GM19463 (cell line): Measurements from ENCODE around the gene AGAP1.

ENCODE experiments used
- ATAC-seq: cut with Tn5 transposase; IDR thresholded peaks from one replicate; pipeline ENCODE4 v1.9.1; 2021; ENCODE audit warnings: mild to moderate bottlenecking, moderate library complexity; ENCODE audit not compliant: unreplicated experiment

Gene AGAP1

DNA sequence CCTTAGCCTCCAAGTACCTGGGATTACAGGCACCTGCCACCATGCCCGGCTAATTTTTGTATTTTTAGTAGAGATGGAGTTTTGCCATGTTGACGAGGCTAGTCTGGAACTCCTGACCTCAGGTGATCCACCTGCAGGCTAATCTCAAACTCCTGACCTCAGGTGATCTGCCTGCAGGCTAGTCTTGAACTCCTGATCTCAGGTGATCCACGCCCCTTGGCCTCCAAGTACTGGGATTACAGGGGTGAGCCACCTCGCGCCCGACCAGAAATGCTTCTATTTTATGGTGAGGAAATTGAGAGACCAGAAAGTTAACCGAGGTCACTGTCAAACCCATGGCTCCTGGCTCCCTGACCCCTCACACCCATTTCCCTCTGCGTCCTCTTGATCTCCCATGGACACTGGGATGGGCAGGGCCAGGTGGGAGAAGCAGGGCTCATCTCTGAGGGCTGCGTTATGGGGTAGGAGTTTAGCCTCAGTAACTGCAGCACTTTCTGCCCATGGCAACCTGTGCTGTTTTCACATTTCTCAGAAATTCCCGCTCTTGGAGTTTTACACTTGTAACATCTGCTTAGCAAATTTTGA, 210.0 kb downstream of the AGAP1 start:
- ATAC-seq, result no peak

DNA sequence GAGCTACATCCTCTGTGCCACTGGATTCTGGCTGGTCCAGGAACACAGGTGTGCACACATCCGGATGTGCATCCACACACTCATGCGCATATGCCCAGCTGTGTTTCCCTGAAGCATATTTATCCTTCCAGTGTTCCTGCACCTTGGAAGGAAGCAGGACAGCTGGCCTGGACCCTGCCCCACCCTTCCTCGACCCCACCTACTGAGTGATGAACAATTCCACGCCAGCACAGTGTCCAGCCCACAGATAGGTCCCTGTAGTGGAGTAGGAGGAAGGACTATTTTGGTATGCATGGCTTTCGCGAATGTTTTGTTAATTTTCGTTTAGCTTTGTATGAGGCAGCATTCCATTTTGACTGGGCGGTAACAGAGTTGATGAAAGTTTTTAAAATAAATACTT, 211.5 kb downstream of the AGAP1 start:
- no peak for ATAC-seq

DNA sequence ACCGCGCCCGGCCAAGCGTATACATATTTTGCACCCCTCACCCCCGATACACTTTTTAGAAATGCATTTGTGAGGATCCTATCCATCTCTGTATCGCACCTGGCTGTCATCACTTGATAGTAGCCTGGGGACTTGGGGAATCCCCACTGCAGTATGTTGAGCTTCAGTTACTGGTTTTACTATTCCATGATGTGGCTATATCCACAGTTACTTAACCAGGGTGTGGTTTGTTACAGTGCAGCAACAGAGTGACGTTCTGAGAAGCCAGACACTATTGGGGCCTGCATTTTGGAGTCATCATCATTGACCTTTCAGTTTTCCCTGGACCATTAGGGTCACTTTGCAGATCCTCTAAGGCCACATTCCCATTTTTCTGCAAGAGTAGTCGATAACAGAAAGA, 212.7 kb downstream of the AGAP1 start:
- ATAC-seq, result no peak

DNA sequence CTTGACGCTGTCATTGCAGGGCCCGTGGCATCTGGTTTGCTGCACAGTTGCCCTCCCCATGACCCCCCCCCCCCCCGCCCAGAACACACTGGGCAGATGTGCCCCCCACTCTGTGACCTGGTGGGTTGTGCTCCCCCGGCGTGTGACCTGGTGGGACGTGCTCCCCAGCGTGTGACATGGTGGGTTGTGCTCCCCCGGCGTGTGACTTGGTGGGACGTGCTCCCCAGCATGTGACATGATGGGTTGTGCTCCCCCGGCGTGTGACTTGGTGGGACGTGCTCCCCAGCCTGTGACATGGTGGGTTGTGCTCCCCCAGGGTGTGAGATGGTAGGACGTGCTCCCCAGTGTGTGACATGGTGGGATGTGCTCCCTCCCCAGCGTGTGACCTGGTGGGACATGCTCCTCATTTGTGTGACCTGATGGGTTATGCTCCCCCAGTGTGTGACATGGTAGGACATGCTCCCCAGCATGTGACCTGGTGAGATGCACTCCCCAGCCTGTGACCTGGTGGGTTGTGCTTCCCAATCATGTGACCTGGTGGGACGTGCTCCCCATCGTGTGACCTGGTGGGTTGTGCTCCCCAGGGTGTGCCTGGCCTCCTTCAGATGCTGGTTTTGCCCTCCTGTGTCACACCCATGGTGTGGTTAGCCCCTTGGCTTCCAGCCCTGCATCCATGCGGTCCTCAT, 213.7 kb downstream of the AGAP1 start:
- ATAC-seq, result no peak

DNA sequence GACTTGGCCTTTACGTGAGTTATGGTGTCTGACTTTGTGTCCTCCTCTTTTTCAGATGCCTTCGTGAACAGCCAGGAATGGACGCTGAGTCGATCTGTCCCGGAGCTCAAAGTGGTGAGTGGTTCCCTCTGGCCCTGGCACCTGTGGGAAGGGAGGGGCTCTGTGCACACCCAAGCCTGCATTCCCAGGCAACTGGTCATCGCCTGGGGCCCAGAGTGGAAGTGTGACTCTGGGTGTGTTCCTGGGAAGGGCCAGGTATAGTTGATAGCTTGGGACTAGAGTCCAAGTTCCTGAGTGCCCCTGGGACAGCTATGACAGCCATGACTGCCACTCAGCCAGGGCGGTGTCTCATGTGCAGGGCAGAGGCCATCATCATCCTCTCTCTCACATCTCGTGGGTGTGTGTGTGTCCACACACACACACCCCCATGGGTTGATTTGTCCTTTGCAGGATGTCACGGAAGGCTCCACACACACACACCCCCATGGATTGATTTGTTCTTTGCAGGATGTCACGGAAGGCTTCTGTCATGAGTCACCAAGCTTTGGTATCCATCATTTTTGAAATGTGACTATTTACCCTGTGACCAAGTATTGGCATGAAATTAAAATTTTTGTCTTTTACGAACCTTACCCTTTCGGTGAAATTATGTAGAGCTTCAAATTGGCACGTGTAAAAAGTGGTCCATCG, 215.4 kb downstream of the AGAP1 start:
- no peak for ATAC-seq

DNA sequence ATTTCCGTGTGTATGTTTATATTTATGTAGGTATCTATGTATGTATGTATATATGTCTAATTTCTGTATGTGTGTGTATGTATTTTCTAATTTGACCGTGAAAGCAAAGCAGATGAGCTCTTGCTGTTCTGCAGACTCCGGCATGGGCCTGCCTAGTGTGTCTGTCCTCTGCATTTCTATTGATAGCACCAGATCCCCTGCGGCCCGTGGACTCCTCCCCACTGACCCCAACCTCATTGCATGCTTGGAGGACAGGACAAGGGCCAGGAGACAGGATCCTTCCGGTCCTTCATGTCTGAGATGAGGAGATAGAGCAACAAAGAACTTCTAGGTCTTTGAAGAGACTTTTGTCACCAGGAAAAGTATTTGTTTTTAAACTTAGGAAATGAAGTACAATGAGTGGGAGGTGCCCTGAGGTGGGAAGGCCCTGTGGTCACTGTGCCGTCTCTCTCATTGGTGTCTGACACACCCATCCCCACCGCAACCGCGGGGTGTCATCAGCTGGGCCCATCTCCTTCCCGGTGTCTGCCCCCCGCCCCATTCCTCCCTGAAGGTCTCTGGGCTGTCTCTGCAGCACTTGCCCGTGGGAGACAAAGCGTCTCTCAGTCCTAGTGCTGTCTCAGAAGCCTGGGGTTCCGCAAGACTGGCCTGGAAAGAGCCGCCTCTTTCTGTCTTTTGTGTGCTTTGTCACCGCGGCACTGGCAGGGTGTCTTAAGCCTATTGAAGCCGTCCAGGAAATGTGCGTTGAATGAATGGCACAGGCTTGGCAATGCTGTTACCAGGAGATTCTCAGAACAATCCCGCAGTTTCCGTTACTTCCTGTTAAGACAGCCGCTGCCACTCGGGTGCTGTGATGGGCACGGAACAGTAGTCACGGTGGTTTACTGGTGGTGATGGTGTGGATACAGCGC, 216.4 kb downstream of the AGAP1 start:
- no peak for ATAC-seq

DNA sequence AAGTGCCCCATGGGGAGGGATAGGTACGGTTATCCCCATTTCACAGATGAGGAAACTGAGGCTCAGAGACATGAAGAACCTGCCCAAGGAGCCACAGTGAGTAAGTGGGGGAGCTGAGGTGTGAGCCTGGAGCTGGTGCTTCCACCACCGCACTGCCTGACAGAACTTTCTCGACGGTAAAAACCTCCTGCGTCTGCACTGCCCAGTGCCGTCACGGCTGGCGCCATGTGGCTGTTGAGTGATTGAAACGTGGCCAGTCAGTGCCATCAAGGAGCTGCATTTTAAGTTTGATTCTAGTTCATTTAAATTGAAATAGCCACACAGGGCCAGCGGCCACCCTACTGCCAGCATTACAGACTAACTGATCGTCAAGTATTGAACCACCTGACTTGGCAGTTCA, 217.1 kb downstream of the AGAP1 start:
- ATAC-seq, result no peak

DNA sequence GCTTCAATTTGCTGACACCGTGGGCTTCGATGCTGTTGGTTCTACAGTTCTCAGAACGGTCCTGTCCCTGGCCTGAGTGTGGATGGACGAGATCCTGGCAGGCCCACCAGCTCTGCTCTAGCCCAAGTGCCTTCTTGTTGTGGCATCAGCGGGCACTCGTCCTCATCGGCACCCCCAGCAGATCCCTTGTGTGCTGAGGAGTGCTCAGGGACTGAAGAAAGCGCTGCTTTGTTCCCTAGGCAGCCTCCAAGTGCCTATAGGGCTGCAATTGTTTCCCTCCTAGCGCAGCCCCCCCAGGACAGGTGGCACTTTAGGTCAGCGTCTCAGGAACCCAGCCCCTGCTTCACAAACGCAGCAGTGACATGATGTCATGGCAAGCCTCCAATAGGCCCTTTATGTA, 217.7 kb downstream of the AGAP1 start:
- no peak for ATAC-seq

DNA sequence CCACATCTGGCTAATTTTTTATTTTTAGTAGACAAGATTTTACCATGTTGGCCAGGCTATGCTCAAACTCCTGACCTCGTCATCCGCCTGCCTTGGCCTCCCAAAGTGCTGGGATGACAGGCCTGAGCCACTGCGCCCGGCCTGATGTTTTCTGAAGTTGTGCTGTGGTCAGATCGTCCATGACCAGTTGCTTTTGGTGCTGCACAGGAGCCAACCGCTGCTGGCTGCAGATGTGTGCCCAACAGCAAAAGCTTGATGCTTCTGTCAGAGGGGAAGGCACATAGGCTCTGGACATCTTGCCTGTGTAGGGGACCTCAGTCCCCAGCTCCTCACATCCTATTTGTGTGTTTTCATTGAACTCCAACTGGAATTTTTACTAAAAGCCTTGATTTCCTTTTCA, 218.3 kb downstream of the AGAP1 start:
- no peak for ATAC-seq

DNA sequence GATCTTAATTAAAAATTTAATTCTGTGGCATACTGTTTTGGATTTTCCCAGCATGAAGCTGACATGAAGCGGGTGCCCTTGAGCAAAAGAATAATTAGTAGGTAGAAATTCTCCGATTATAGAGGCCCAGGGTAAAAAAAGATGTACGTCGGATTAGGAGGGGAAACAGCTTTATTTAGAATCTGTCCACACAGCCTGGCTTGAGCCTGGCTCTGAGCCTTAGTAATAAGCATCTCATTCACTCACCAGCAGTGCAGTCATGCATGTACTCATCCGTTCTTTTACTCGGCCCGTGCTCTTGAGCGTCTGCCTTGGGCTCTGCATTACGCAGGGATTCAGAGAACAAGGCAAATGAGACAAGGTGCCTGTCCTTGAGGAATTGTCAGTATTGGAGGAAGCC, 219.3 kb downstream of the AGAP1 start:
- ATAC-seq, result no peak

DNA sequence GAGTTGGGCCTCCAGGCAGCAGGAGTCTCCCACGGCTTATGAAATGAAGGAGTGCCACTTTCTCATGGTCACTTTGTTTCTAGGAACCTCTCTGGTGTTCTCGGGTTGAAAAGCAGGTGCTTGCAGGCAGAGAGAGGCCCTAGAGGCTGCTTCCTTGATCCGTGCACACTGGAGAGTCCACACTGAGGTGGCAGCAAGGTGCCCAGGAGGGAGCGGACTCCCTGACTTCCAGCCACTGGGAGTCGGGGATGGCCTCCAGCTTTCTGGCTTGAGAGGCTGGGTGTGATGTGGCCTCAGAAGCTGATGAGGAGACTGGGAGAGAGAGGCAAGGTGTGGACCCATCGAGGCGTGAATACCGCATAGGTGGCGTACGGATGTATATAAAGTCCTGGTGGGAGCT, 221.8 kb downstream of the AGAP1 start:
- ATAC-seq, result no peak

DNA sequence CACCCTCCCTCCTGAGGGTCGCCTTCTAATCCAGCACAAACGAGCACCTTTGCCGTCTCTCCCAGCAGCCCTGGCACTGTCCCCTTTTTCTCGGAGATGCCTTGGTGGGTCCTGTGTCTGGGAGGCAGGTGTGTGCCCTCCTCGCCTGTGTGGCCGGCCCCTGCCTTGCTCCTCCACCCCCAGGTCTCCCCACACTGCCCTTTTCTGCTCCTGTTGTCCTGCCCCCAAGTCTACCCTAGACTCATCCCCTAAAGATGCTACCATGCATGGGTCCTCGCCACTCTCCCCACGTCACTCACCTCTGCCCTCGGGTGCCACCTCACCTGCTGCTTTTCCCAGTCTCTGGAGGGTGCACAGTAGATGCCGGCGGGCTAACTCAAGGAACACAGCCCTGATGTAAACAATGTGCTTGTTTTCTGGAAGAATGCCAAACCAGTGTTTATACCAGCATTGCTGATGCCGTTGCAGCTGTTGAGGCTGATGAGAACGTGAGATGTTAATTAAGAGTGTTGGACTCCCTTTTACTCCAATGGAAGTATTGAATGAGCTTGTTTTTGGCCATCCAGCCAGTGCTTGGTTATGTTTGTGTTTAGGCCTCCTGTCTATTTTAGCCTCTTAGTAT, 223.1 kb downstream of the AGAP1 start:
- ATAC-seq, result no peak

DNA sequence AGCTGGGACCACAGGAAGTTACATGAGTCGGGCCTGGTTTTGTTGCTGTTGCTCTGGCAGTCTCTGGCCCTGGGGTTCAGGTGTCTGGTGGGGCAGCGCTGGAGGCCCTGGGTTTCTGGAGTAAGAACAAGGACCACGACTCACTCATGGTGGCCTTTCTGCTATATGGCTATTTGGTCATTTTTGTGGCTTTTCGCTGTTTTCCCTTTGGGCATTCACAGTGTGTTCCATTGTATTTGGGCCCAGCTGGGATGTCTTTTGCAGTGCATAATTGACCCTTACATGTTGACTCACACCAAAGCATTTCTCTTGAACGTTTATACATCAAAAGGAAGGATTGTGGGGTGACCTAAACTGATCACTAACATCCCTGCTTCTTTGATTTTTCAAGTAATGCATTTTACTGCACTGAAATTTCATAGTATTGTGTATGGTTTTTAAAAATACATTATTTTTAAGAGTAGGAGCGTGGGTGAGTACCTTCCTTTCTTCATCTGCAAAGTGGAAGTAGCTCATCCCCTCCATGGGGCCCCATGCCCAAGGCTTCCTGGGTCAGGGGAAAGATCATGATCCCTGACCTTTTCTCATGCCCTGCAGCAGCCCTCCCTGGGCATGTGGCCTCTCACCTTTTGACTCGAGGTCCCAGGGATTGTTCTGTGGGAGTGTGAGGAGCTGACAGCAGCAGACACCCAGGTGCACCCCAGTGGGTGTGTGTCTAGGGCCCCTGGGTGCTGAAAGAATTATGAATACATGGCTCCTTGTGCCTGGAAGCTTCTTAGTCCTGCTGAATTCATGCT, 225.5 kb downstream of the AGAP1 start:
- no peak for ATAC-seq

DNA sequence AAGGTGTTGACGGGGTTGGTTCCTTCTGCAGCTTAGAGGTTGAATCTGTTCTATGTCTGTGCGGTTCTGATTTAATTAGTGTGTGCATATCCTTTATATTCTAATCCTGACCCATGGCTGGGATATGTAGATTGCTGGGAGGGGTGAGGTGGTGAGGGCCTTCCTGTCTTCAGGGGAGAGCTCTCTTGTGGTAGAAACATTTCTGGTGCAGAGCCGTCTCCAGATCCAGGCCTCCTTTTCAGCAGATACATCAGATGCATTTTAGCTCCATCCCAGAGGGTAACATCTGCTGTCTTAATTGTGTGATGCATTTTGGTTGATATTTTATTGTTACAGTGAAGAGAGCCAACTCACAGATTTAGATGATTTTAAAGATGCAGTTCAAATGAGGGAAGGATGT, 227.8 kb downstream of the AGAP1 start:
- ATAC-seq, result no peak

DNA sequence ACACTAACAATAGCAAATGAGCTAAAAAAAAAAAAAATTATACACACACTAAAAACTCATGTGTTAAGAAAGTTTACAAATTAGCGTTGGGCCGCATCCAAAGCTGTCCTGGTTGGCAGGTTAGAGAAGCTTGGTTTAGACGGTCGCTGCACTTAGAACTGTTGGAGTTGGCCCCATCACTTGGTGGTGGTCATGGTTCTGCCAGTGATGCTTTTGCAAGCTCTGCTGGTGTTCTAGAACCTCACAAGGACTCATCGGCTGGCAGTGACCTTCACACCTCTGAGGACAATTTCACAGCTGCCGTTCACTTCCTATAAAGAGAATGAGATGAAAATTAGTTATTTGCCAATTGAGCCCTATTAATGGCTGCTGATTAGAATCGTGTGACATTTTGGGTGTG, 229.0 kb downstream of the AGAP1 start:
- ATAC-seq, result no peak

DNA sequence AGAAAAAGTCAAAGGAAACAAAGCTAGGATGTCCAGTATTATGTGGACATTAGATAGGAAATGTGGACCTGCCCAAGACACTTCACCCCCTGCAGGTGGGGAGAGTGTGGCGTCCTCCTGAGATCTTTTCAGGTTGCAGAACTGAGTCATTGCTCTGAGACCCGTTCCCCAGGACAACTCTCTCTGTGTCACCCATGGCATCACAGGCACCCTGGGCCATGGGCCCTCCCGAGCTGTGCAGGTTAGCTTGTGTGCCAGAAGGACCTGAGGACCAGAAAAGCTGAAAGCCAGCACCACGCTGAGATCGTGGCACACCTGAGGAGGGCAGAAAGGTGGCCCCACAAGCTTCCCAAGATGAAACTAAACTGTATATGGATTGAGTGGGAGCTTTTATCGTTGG, 229.5 kb downstream of the AGAP1 start:
- ATAC-seq, result no peak

DNA sequence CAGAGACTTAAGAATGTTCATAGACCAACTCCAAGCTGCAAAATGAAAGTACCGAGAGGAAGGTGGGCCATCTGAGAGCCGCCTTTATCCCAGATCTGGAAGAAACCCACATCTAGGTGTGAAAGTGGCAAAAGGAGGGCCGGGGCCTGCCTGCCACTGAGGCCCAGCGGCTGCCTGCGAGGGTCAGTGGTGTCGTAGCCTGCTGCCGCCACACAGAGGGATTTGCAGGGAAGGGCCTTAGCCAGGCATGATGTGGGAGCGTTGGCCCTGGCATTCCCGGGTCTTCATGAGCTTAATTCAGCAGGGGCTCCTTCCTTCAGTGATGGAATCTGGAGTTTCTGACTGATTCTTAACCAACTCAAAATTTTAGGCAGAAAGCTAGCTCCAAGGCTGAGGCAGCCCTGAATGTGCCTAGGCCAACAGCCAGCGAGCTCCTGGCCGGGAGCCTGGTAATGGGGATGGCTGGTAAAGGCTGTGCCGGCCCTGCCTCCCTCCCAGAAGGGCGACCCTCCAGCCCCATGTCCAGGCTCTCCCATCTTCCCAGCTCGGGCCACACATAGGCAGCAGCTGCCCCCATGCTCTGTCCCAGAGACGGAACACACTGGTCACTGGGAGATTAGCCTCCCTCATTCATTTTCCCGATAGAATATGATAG, 230.1 kb downstream of the AGAP1 start:
- no peak for ATAC-seq

DNA sequence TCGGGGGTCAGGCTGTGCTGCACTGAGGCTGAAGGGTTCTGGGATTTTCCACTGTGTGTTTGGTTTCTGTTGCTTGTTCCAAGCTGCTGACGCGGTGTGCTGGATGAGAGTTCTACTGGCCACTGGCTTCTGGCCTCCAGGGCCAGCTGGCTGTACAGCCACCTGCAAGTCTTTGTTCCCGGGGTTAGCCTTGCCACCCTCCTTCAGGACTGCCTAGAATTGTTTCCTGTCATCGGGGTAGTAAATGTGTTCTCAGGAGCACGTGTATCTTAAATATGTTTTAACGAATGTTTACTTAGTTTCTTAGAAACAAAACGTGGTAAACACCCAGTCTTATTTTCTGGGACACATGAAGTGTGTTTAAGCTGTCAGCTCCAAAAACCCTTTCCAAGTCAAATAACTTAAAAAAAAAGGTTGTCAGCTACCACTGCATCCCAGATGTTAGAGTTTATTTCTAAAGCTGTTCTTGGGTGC, 231.2 kb downstream of the AGAP1 start:
- no peak for ATAC-seq

DNA sequence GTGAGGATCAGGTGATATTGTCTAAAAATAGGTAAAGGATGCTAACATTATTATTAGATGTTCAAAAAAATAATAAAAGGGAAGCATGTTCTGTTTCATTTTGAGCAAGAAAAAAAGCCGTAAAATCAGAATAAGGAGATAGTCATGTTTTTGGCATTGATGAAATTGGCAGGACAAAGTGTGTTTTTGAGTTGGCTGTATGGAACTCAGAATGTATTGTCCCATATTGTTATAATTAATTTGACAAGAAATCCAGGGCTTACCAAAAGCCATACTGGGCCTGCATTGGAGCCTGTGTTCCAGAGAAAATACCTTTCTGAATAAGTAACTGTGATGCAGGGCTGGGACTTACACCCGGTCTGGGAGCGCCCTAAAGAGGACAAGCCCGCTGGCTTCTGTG, 232.0 kb downstream of the AGAP1 start:
- no peak for ATAC-seq

DNA sequence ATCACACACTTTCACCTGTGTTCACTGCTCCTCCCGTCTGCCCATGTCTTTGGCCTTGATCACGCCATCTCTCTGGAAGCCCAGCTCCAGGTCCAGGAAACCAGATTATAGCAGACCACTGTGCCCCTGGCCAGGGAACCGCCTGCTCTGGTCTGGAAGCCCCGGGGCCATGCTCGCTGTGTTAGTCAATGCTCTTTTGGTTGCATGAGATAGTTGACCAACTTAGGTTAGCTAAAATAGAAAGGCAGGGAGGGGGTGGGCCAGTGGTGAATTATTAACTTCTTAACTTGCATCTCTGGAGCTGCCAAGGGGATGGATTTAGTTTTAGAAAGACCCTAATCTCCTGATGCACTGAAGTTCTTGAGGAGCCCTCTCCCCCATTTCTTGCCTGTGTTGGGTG, 232.7 kb downstream of the AGAP1 start:
- no peak for ATAC-seq
